Astrocyte of the cerebellum (primary cell): ENCODE measurements around the gene BRD3OS.

ENCODE experiments used
- DNase-seq: peaks from one replicate; pipeline ENCODE4 v3.0.0-alpha.2; 2011; ENCODE audit warnings: low read depth
- H3K4me3 ChIP-seq: 2 replicates; pipeline ENCODE4 v1.5.1; 2011; ENCODE audit warnings: mild to moderate bottlenecking, low read depth, low read length, moderate library complexity
- CTCF ChIP-seq: IDR thresholded peaks from 2 replicates; pipeline ENCODE4 v1.5.1; 2012; ENCODE audit warnings: low read length, low read depth, moderate library complexity, mild to moderate bottlenecking; ENCODE audit errors: missing control alignments
- in situ Hi-C: cut with HindIII; loops from 2 replicates; pipeline ENCODE4 v1.10.0; 2017; ENCODE audit warnings: low sequenced_read_pairs

BRD3OS gene

DNA sequence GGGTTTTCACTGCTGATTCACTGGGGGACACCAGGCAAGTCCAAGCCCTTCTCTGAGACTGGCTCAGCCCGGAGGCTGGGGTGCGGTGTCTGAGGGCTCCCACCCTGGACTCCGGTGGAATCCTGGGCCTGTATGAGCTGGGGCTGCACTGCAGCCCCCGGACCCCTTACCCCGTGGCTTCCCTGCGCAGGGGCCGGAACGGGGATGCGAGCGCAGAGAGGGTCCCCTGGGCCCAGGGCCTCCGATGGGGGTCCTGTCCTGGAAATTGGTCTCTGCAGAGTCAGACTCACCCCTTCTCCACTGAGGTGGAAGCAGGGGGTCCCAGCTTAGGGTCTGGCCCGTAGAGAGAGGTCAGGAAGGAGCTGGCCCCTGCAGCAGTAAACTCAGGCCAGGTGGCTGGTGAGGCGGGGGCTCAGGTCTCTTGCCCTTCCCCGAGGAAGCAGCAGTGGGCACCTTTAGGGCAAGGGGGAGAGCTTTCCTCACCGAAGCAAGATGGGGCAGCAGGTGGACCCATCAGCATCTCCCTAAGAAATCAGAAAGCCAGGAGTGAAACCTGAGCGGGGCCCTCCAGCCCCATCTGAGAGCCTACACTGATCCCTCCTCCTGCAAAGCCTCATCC is 31.5 kb upstream of the BRD3OS start:
- peak overlapping the region; percentile 69 for H3K4me3 ChIP-seq
- DNase-seq: no peak
- no peak for TF ChIP-seq CTCF
- in situ Hi-C loops: no loop called here

DNA sequence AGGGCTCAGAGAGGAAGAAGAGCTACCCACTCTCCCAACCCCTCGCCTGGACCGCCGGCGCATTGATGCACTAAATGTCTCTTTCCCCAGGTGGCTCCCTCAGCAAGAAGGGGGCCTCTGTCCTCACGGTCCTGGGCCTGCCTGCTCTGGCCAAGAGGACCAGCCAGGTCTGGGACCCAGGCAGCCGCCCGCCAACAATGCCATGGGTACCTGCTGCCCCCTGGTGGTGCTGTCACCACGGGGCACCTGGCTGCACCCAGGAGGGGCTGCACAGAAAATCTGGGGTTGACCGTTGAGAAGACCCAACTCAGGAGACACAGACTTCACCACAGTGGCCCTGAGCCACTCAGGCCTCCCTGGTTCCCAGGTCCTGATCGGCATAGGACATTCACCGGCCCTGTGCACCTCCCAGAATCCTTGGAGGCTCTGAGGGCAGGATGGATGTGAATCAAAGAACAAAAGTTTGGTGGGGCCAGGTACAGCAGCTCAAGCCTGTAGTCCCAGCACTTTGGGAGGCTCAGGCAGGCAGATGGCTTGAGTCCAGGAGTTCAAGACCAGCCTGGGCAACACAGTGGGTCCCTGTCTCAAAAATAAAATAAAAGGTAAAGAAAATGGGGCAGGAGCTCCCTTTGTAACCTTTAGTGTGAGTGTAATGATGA is 30.8 kb upstream of the BRD3OS start:
- TF ChIP-seq CTCF: peak; percentile 97
- no peak for DNase-seq
- in situ Hi-C loops: loop anchor here (5.0 kb wide), 1 partner anchor 212 kb away; no protein-coding TSS in a partner anchor
- H3K4me3 ChIP-seq: no peak overlapping the region

GRCh38 chr9:133995012-133995896 is 30.0 kb upstream of the BRD3OS start:
- no peak overlapping the region for H3K4me3 ChIP-seq
- no peak for TF ChIP-seq CTCF
- in situ Hi-C loops: loop anchor here (5.0 kb wide), 1 partner anchor 213 kb away; no protein-coding TSS in a partner anchor
- no peak for DNase-seq

GRCh38 chr9:133996531-133997520 is 28.5 kb upstream of the BRD3OS start:
- H3K4me3 ChIP-seq: no peak overlapping the region
- no peak for TF ChIP-seq CTCF
- in situ Hi-C loops: loop anchor here (5.0 kb wide), 1 partner anchor 215 kb away; no protein-coding TSS in a partner anchor
- no peak for DNase-seq

GRCh38 chr9:133997584-133997983 is 27.7 kb upstream of the BRD3OS start:
- TF ChIP-seq CTCF: no peak
- DNase-seq: no peak
- no peak overlapping the region for H3K4me3 ChIP-seq
- in situ Hi-C loops: loop anchor here (5.0 kb wide), 1 partner anchor 215 kb away; no protein-coding TSS in a partner anchor
